Fibroblast of mammary gland (primary cell): Measurements from ENCODE around the gene AQR.

Source experiments
- DNase-seq: peaks from one replicate; pipeline ENCODE4 v3.0.0-alpha.2; 2010; ENCODE audit warnings: low read depth
- H3K4me3 ChIP-seq: 2 replicates; pipeline ENCODE4 v1.5.1; 2011; ENCODE audit warnings: low read depth, mild to moderate bottlenecking, low read length, moderate library complexity; ENCODE audit not compliant: control insufficient read depth
- TF ChIP-seq, protein P1 (sequence below): conservative IDR thresholded peaks from 2 replicates; pipeline ENCODE4 v1.5.1; 2011; ENCODE audit warnings: low read depth, low read length, inconsistent platforms; ENCODE audit not compliant: control insufficient read depth, insufficient read depth

Gene AQR

DNA sequence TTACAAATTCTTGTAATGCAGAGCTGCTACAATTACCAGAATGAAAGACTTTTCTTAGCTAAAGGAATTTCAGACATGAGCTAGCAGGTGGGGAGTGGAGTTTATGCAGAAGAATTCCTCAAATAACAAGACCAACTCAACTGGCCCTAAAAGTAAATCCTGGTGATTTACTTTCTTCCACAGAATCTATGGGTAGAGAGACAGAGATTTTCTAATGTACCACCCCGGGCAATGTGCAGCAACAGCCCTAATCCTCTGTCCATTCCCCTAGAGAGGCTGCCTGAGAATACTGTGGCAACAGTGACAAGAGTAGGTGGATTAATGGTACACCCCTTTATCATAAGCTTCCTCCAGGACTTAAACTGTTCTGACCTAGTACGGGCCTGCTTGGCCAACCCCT, 55.2 kb downstream of the AQR start:
- TF ChIP-seq, protein P1, sequence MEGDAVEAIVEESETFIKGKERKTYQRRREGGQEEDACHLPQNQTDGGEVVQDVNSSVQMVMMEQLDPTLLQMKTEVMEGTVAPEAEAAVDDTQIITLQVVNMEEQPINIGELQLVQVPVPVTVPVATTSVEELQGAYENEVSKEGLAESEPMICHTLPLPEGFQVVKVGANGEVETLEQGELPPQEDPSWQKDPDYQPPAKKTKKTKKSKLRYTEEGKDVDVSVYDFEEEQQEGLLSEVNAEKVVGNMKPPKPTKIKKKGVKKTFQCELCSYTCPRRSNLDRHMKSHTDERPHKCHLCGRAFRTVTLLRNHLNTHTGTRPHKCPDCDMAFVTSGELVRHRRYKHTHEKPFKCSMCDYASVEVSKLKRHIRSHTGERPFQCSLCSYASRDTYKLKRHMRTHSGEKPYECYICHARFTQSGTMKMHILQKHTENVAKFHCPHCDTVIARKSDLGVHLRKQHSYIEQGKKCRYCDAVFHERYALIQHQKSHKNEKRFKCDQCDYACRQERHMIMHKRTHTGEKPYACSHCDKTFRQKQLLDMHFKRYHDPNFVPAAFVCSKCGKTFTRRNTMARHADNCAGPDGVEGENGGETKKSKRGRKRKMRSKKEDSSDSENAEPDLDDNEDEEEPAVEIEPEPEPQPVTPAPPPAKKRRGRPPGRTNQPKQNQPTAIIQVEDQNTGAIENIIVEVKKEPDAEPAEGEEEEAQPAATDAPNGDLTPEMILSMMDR = no peak
- H3K4me3 ChIP-seq = no peak overlapping the region
- no peak for DNase-seq

DNA sequence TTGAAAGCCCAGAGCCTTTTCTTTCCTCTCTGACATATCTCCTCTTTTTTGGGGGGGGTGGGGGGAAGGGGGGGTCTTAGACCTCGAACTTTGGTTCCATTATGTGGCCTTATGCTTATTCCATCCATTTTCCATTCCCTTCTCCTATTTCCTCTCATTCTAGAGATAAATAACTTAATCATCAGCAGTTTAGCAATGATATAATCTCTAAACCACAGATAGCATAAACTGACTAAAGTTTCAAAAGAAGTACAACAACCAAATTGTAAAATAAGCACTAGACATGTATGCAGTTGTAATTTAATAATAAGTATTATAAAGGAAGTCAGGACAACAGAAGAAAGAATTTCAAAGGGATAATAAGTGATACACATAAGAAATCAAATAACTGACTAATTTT, 64.5 kb downstream of the AQR start:
- no peak for DNase-seq
- TF ChIP-seq, protein P1 = no peak
- H3K4me3 ChIP-seq = no peak overlapping the region

DNA sequence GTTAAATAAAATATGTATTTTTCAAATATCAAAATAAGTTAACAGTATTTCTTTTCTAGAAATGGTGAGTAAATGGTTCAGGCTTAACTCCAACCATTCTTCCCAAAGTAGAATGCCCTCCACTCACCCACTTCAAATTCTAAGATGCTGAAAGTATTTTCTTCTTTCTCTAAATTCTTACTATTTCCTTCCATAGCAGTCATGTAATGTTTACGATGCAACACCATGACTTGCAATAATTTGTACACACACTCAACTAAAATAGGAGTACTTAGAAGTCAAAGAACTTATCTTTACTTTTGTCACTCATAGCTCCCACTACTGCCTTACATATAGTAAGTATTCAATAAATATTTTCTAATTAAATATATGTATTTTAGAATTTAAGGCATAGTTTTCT, 65.0 kb downstream of the AQR start:
- DNase-seq = no peak
- no peak overlapping the region for H3K4me3 ChIP-seq
- TF ChIP-seq, protein P1 = no peak

DNA sequence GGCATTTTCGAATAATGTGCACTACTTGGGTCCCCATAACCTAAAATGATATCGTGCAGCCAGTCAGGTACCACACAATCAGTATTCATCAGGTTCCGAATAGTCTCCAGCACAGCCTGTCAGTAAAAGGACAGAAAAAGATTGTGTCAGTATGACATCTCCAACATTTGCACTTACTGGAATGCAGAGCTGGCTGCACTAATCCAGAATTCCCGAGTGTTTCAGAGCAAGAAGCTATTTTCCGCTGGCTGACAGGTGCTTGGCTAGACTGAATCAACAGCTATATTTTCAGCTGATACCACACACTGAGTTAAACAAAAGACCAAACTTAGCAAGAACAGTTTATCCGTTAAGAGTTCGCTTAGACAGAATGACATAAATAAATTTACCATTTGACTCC, 68.8 kb downstream of the AQR start:
- H3K4me3 ChIP-seq = no peak overlapping the region
- no peak for DNase-seq
- TF ChIP-seq, protein P1 = no peak

DNA sequence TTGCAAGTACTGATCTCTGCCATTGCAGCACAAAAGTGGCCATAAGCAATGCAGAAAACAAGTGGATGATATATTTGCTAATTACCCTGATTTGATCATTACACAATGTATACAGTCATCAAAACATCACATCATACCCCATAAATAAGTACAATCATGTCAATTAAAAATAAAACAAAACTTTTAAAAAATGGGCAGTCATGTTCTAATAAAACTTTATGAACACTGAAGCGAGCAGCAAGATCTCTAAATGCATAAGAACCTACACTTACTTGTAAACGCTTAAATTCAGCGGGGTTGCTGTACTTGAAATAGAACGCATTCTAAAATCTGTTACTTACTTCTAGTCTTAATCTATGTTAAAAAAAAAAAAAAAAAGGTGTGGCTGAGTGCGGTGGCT, 73.4 kb downstream of the AQR start:
- TF ChIP-seq, protein P1 = no peak
- no peak for DNase-seq
- no peak overlapping the region for H3K4me3 ChIP-seq

DNA sequence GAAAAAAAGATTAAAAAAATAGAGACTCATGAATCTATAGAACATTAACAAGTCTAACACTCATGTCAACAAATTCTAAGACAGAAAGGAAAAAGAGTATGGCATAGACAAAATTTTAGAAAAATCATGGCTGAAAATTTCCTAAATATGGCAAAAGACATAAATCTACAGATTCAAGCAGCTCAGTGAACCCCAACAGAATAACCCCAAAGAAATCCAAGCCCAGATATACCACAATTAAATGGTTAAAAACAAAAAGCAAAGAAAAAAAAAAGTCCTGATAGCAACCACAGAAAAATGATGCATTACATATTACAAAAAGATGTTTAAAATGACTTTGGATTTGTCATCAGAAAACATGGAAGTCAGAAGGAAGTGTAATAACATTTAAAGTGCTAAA, 75.6 kb downstream of the AQR start:
- TF ChIP-seq, protein P1 = no peak
- no peak overlapping the region for H3K4me3 ChIP-seq
- no peak for DNase-seq

DNA sequence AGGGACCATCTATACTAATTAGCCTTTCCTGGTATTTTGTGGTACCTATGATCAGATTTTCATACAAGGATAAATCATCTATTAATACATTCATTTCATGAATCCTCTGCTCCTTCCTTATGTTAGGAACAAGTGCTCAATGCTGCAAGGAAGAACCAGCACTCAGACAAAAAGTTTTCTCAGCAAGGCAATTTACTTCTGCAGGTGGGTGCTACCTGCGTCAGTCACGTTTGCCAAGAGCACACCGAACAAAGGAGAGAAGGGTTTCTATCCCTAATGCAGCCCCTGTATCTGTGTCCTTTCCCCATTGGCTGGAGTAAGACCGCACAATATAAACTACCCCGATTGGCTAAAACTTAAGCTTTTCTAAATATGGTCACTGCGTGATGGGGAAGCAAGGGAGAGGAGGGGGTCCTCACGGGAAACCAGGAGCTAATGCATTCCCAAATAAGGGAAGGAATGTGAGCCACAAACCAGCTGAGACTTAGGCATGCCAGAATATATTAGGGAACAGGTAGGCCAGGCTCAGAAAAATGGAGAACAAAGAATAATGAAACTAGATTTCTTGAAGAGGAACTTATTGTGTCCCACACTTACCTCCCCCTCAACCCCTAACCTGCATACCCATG, 76.5 kb downstream of the AQR start:
- no peak for DNase-seq
- TF ChIP-seq, protein P1 = no peak
- no peak overlapping the region for H3K4me3 ChIP-seq
